ENCODE data around the gene TMEM100.

The TMEM100 gene

DNA sequence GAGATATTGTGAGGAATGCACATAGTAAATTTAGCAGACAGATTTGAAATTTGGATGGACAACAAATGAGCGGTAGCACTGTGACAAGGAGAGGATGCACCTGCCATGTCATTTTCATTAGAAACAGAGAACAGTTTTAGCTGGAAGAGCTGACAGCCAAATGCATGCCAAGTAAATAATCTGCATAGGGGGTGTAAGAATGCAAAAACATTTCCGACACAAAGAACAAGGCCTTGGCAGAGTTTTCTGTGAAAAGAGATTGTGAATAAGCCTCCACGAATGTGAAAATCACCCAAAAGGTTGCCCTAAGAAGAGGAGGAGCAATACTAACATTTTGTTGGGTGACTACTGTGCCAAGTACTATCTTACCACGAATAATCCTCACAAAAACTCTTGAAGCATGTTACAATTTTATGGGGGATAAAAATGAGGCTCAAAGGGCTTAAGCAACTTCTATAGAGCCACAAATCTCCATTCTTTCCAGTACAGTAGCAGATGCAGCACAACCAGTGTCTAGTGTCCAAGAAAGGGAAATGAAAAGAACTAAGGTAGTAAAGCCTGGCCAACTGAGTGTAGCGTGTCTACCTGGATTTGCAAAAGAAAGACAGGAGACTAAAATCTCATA is 28.3 kb downstream of the TMEM100 start:
- H4K20me1 ChIP-seq (ENCODE audit: insufficient read depth, low read length) = no peaks in the 10 kb centered on the region
- no peaks in the 10 kb centered on the region for H3K36me3 ChIP-seq (ENCODE audit: insufficient read depth, low read length)
- no peaks in the 10 kb centered on the region for H3K27me3 ChIP-seq (ENCODE audit: insufficient read depth, low read length, poor library complexity)
- H3K9me3 ChIP-seq (ENCODE audit: insufficient read depth, low read length, severe bottlenecking) = no peaks in the 10 kb centered on the region
- H2AFZ ChIP-seq (ENCODE audit: low read depth, low read length) = no peak overlapping the region
- no peaks in the 10 kb centered on the region for H3K4me1 ChIP-seq (ENCODE audit: insufficient read depth, low read length)
- H3K9ac ChIP-seq (ENCODE audit: low read depth, low read length) = no peak overlapping the region
- no peak overlapping the region for H3K27ac ChIP-seq (ENCODE audit: low read length)
- no peak overlapping the region for H3K4me3 ChIP-seq (ENCODE audit: low read depth in 1 of 2, low read length in 2 of 2)
- no peaks in the 10 kb centered on the region for H3K79me2 ChIP-seq (ENCODE audit: insufficient read depth, low read length)
- no peak for ATAC-seq (ENCODE audit: insufficient read depth, low read depth)
- no peak overlapping the region for H3K4me2 ChIP-seq (ENCODE audit: insufficient read depth, low read length)
- TF ChIP-seq, protein P1, sequence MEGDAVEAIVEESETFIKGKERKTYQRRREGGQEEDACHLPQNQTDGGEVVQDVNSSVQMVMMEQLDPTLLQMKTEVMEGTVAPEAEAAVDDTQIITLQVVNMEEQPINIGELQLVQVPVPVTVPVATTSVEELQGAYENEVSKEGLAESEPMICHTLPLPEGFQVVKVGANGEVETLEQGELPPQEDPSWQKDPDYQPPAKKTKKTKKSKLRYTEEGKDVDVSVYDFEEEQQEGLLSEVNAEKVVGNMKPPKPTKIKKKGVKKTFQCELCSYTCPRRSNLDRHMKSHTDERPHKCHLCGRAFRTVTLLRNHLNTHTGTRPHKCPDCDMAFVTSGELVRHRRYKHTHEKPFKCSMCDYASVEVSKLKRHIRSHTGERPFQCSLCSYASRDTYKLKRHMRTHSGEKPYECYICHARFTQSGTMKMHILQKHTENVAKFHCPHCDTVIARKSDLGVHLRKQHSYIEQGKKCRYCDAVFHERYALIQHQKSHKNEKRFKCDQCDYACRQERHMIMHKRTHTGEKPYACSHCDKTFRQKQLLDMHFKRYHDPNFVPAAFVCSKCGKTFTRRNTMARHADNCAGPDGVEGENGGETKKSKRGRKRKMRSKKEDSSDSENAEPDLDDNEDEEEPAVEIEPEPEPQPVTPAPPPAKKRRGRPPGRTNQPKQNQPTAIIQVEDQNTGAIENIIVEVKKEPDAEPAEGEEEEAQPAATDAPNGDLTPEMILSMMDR (IDR thresholded peaks at IDR 0.05; ENCODE audit: borderline replicate concordance, extremely low read depth, low read length, poor library complexity, severe bottlenecking) = no peak
- no peak for TF ChIP-seq EZH2 (IDR thresholded peaks at IDR 0.05; ENCODE audit: borderline replicate concordance, low read depth, low read length, severe bottlenecking)
- DNase-seq = no peak

- no peaks in the 10 kb centered on the region for H4K20me1 ChIP-seq (ENCODE audit: insufficient read depth, low read length)
- DNase-seq (no peak), ATAC-seq (ENCODE audit: insufficient read depth, low read depth) (no peak)
- H3K9ac ChIP-seq (ENCODE audit: low read depth, low read length) = no peak overlapping the region
- TF ChIP-seq EZH2 (IDR thresholded peaks at IDR 0.05; ENCODE audit: borderline replicate concordance, low read depth, low read length, severe bottlenecking) = no peak
- no peaks in the 10 kb centered on the region for H3K36me3 ChIP-seq (ENCODE audit: insufficient read depth, low read length)
- H3K4me3 ChIP-seq (ENCODE audit: low read depth in 1 of 2, low read length in 2 of 2) = no peak overlapping the region
- no peaks in the 10 kb centered on the region for H3K79me2 ChIP-seq (ENCODE audit: insufficient read depth, low read length)
- no peaks in the 10 kb centered on the region for H3K4me1 ChIP-seq (ENCODE audit: insufficient read depth, low read length)
- H3K4me2 ChIP-seq (ENCODE audit: insufficient read depth, low read length) = no peak overlapping the region
- H3K27ac ChIP-seq (ENCODE audit: low read length) = no peak overlapping the region
- no peaks in the 10 kb centered on the region for H3K27me3 ChIP-seq (ENCODE audit: insufficient read depth, low read length, poor library complexity)
- H2AFZ ChIP-seq (ENCODE audit: low read depth, low read length) = no peak overlapping the region
- H3K9me3 ChIP-seq (ENCODE audit: insufficient read depth, low read length, severe bottlenecking) = no peaks in the 10 kb centered on the region
Measured at GRCh38 chr17:55693254-55694216, 29.1 kb downstream of the TMEM100 start.

GRCh38 chr17:55692276-55692675 is 30.4 kb downstream of the TMEM100 start:
- no peak overlapping the region for H3K9ac ChIP-seq (ENCODE audit: low read depth, low read length)
- H3K4me2 ChIP-seq (ENCODE audit: insufficient read depth, low read length) = no peak overlapping the region
- ATAC-seq (ENCODE audit: insufficient read depth, low read depth) = no peak
- no peaks in the 10 kb centered on the region for H3K79me2 ChIP-seq (ENCODE audit: insufficient read depth, low read length)
- H2AFZ ChIP-seq (ENCODE audit: low read depth, low read length) = no peak overlapping the region
- no peaks in the 10 kb centered on the region for H3K4me1 ChIP-seq (ENCODE audit: insufficient read depth, low read length)
- no peaks in the 10 kb centered on the region for H3K36me3 ChIP-seq (ENCODE audit: insufficient read depth, low read length)
- no peaks in the 10 kb centered on the region for H4K20me1 ChIP-seq (ENCODE audit: insufficient read depth, low read length)
- H3K27ac ChIP-seq (ENCODE audit: low read length) = no peak overlapping the region
- no peak overlapping the region for H3K4me3 ChIP-seq (ENCODE audit: low read depth in 1 of 2, low read length in 2 of 2)
- H3K9me3 ChIP-seq (ENCODE audit: insufficient read depth, low read length, severe bottlenecking) = peaks cover 1% of the 10 kb centered on the region
- no peaks in the 10 kb centered on the region for H3K27me3 ChIP-seq (ENCODE audit: insufficient read depth, low read length, poor library complexity)
- no peak for TF ChIP-seq EZH2 (IDR thresholded peaks at IDR 0.05; ENCODE audit: borderline replicate concordance, low read depth, low read length, severe bottlenecking)
- TF ChIP-seq, protein P1 (IDR thresholded peaks at IDR 0.05; ENCODE audit: borderline replicate concordance, extremely low read depth, low read length, poor library complexity, severe bottlenecking) = no peak
- DNase-seq = no peak

- no peak for ATAC-seq (ENCODE audit: insufficient read depth, low read depth)
- H3K27me3 ChIP-seq (ENCODE audit: insufficient read depth, low read length, poor library complexity) = no peaks in the 10 kb centered on the region
- no peak overlapping the region for H3K4me3 ChIP-seq (ENCODE audit: low read depth in 1 of 2, low read length in 2 of 2)
- H3K27ac ChIP-seq (ENCODE audit: low read length) = no peak overlapping the region
- no peaks in the 10 kb centered on the region for H4K20me1 ChIP-seq (ENCODE audit: insufficient read depth, low read length)
- no peak for TF ChIP-seq EZH2 (IDR thresholded peaks at IDR 0.05; ENCODE audit: borderline replicate concordance, low read depth, low read length, severe bottlenecking)
- TF ChIP-seq, protein P1 (IDR thresholded peaks at IDR 0.05; ENCODE audit: borderline replicate concordance, extremely low read depth, low read length, poor library complexity, severe bottlenecking) = no peak
- H2AFZ ChIP-seq (ENCODE audit: low read depth, low read length) = no peak overlapping the region
- H3K9ac ChIP-seq (ENCODE audit: low read depth, low read length) = no peak overlapping the region
- H3K4me1 ChIP-seq (ENCODE audit: insufficient read depth, low read length) = no peaks in the 10 kb centered on the region
- peaks cover 6% of the 10 kb centered on the region for H3K9me3 ChIP-seq (ENCODE audit: insufficient read depth, low read length, severe bottlenecking)
- no peaks in the 10 kb centered on the region for H3K79me2 ChIP-seq (ENCODE audit: insufficient read depth, low read length)
- no peak overlapping the region for H3K4me2 ChIP-seq (ENCODE audit: insufficient read depth, low read length)
- no peak for DNase-seq
- H3K36me3 ChIP-seq (ENCODE audit: insufficient read depth, low read length) = no peaks in the 10 kb centered on the region
Measured at GRCh38 chr17:55691666-55692065, 31.0 kb downstream of the TMEM100 start.

All from DND-41 (cell line).